ENCODE data around the gene RNF19B. TPM values are rescaled to one million over a fixed set of nuclear protein-coding genes. Genes with fewer than 3 reads are reported as not detected.

The RNF19B gene
- total and polyA plus RNA-seq, 2 of the 8 experiments (the other 6 are each of a cell fraction or from before 2014, with no cell fraction given): 9.2 to 11.2 TPM

GRCh38 chr1:32978854-32979253, 14.2 kb upstream of the RNF19B start:
- Histone ChIP-seq H3K56ac (replicated peaks; ENCODE audit: insufficient read length, low read depth, low read length) (no peak overlapping the region), H3K9ac (replicated peaks in 1 of 4; ENCODE audit: extremely low read depth in 1 of 4, low read depth in 3 of 4, low read length in 3 of 4) (no peak overlapping the region), H3K79me1 (ENCODE audit: low read depth, low read length) (no peaks in the 10 kb centered on the region), H2BK15ac (ENCODE audit: low read length) (no peak overlapping the region), H2AFZ (ENCODE audit: low read length) (no peak overlapping the region), H4K91ac (replicated peaks; ENCODE audit: insufficient read length, low read length) (no peak overlapping the region), H3K4me3 (ENCODE audit: extremely low read depth in 1 of 4, insufficient read depth in 2 of 4, low read depth in 3 of 4, low read length in 4 of 4) (no peak overlapping the region), H3K4me1 (replicated peaks in 1 of 4; ENCODE audit: control insufficient read depth in 3 of 4, insufficient read depth in 4 of 4, low read length in 3 of 4) (peaks cover 0 to 11% (median 6%) of the 10 kb centered on the region in 4 experiments; a peak in 5 of 7 replicates), H3K27ac (ENCODE audit: low read depth, low read length) (no peak overlapping the region), H2BK5ac (ENCODE audit: low read depth, low read length) (no peak overlapping the region), H3K9me3 (ENCODE audit: insufficient read depth in 2 of 2, low read depth in 1 of 2, low read length in 1 of 2) (peaks cover 0 to 13% of the 10 kb centered on the region in 2 experiments; a peak in 2 of 4 replicates), H3K4me2 (ENCODE audit: insufficient read depth in 1 of 2, low read depth in 2 of 2, low read length in 2 of 2) (no peak overlapping the region), H3K79me2 (ENCODE audit: control insufficient read depth in 1 of 2, insufficient read depth in 2 of 2, low read length in 2 of 2) (no peaks in the 10 kb centered on the region), H4K20me1 (replicated peaks in 1 of 2; ENCODE audit: control insufficient read depth in 1 of 2, insufficient read depth in 2 of 2, low read length in 2 of 2) (no peaks in the 10 kb centered on the region), H2BK120ac (replicated peaks; ENCODE audit: low read depth, low read length) (no peak overlapping the region), H4K5ac (ENCODE audit: insufficient read length, low read depth, low read length) (no peak overlapping the region), H3K18ac (ENCODE audit: extremely low read depth, low read length) (no peak overlapping the region), H4K8ac (ENCODE audit: extremely low read depth, insufficient read depth, low read length) (no peak overlapping the region), H3K36me3 (ENCODE audit: control insufficient read depth in 2 of 4, insufficient read depth in 4 of 4, low read length in 3 of 4) (no peaks in the 10 kb centered on the region), H3K23me2 (ENCODE audit: low read depth, low read length) (no peaks in the 10 kb centered on the region), H2AK5ac (ENCODE audit: low read depth, low read length) (no peak overlapping the region), H2BK20ac (ENCODE audit: low read length) (no peak overlapping the region), H2BK12ac (ENCODE audit: low read depth, low read length) (no peak overlapping the region), H3K27me3 (replicated peaks in 1 of 4; ENCODE audit: control insufficient read depth in 3 of 4, extremely low read depth in 1 of 4, insufficient read depth in 3 of 4, low read length in 3 of 4) (peaks cover 0 to 2% (median 0%) of the 10 kb centered on the region in 4 experiments; a peak in 1 of 7 replicates), H3K14ac (ENCODE audit: insufficient read length) (no peak overlapping the region), H3K23ac (ENCODE audit: insufficient read length) (no peak overlapping the region), H3K4ac (replicated peaks; ENCODE audit: insufficient read length, low read depth, low read length) (no peak overlapping the region)
- DNase-seq (ENCODE audit: low read depth in 1 of 2, low spot score in 2 of 2): no peak
- FAIRE-seq: no peak
- ChIA-PET POLR2A (ENCODE audit: partially characterized antibody) (interaction anchor here (0.9 kb wide), 1 partner anchor 13 kb away, joined by 3 read pairs; no protein-coding TSS in a partner anchor), CTCF (ENCODE audit: partially characterized antibody) (no interaction called here)
- 87% methylated on average over 4 of the region's 4 CpGs; no CpG with 5 or more reads in 1 of the 2 experiments for WGBS, 2 experiments (ENCODE audit: extremely low coverage in 1 of 2, insufficient coverage in 1 of 2, insufficient read length in 1 of 2, insufficient replicate concordance in 2 of 2, low coverage in 1 of 2, low lambda C conversion rate in 2 of 2, missing lambda C conversion rate in 1 of 2)
- TF ChIP-seq CREB1 (IDR thresholded peaks at IDR 0.05): no peak
- TF ChIP-seq E2F6 (IDR thresholded peaks at IDR 0.05): no peak
- TF ChIP-seq RFX5 (IDR thresholded peaks at IDR 0.05; ENCODE audit: borderline replicate concordance, low read depth, low read length): no peak
